Measurements from ENCODE around the gene PHF1.

The PHF1 gene

GRCh38 chr6:33421344-33421643, 10.5 kb downstream of the PHF1 start:
- no peak overlapping the region for H3K4me2 ChIP-seq (ENCODE audit: low read length)
- TF ChIP-seq EZH2phosphoT487 (IDR thresholded peaks at IDR 0.05; ENCODE audit: borderline replicate concordance, low read length) (no peak), CTCF (IDR thresholded peaks at IDR 0.05; ENCODE audit: low read depth, low read length, poor library complexity, severe bottlenecking) (no peak)

GRCh38 chr6:33423777-33424176, 13.0 kb downstream of the PHF1 start:
- Histone ChIP-seq H3K4me3 (ENCODE audit: low read length) (no peak overlapping the region), H3K27ac (ENCODE audit: low read depth, low read length) (no peak overlapping the region), H4K20me1 (ENCODE audit: control insufficient read depth, insufficient read depth, low read depth, low read length) (no peaks in the 10 kb centered on the region), H3K4me1 (ENCODE audit: control insufficient read depth, low read length) (peaks cover 36% of the 10 kb centered on the region), H3K79me2 (ENCODE audit: control insufficient read depth, low read length) (peaks cover 24% of the 10 kb centered on the region), H3K36me3 (ENCODE audit: control insufficient read depth, low read length) (no peaks in the 10 kb centered on the region), H3K27me3 (ENCODE audit: control insufficient read depth, low read length) (peaks cover 5% of the 10 kb centered on the region; the same call in 1 of the 2 replicates), H3K9me3 (ENCODE audit: control insufficient read depth, insufficient read depth, low read length) (no peaks in the 10 kb centered on the region), H3K4me2 (ENCODE audit: low read length) (no peak overlapping the region), H3K9me2 (replicated peaks; ENCODE audit: control insufficient read depth, low read length) (no peaks in the 10 kb centered on the region), H3F3A (ENCODE audit: control insufficient read depth, insufficient read depth) (peaks cover 17% of the 10 kb centered on the region)
- TF ChIP-seq EZH2phosphoT487 (IDR thresholded peaks at IDR 0.05; ENCODE audit: borderline replicate concordance, low read length) (no peak), CTCF (IDR thresholded peaks at IDR 0.05; ENCODE audit: low read depth, low read length, poor library complexity, severe bottlenecking) (no peak)

More at GRCh38 chr6:33421344-33421643, 10.5 kb downstream of the PHF1 start:
- no peaks in the 10 kb centered on the region for H3K9me2 ChIP-seq (replicated peaks; ENCODE audit: control insufficient read depth, low read length)
- H4K20me1 ChIP-seq (ENCODE audit: control insufficient read depth, insufficient read depth, low read depth, low read length), result no peaks in the 10 kb centered on the region; the same call in 1 of the 2 replicates
- H3K36me3 ChIP-seq (ENCODE audit: control insufficient read depth, low read length), result peaks cover 6% of the 10 kb centered on the region
- no peak overlapping the region for H3K27ac ChIP-seq (ENCODE audit: low read depth, low read length)
- peaks cover 8% of the 10 kb centered on the region for H3F3A ChIP-seq (ENCODE audit: control insufficient read depth, insufficient read depth)
- H3K4me1 ChIP-seq (ENCODE audit: control insufficient read depth, low read length), result peaks cover 35% of the 10 kb centered on the region
- no peaks in the 10 kb centered on the region for H3K9me3 ChIP-seq (ENCODE audit: control insufficient read depth, insufficient read depth, low read length)
- H3K27me3 ChIP-seq (ENCODE audit: control insufficient read depth, low read length), result peaks cover 5% of the 10 kb centered on the region; the same call in 1 of the 2 replicates
- H3K4me3 ChIP-seq (ENCODE audit: low read length), result no peak overlapping the region
- H3K79me2 ChIP-seq (ENCODE audit: control insufficient read depth, low read length), result peaks cover 25% of the 10 kb centered on the region

GRCh38 chr6:33424855-33425667, 14.2 kb downstream of the PHF1 start:
- Histone ChIP-seq H3K9me2 (replicated peaks; ENCODE audit: control insufficient read depth, low read length) (no peaks in the 10 kb centered on the region), H3K4me1 (ENCODE audit: control insufficient read depth, low read length) (peaks cover 38% of the 10 kb centered on the region), H4K20me1 (ENCODE audit: control insufficient read depth, insufficient read depth, low read depth, low read length) (no peaks in the 10 kb centered on the region), H3K36me3 (ENCODE audit: control insufficient read depth, low read length) (no peaks in the 10 kb centered on the region), H3K4me2 (ENCODE audit: low read length) (peak overlapping the region; percentile 93), H3K79me2 (ENCODE audit: control insufficient read depth, low read length) (peaks cover 37% of the 10 kb centered on the region), H3K9me3 (ENCODE audit: control insufficient read depth, insufficient read depth, low read length) (no peaks in the 10 kb centered on the region), H3K27ac (ENCODE audit: low read depth, low read length) (peak overlapping the region; percentile 91), H3F3A (ENCODE audit: control insufficient read depth, insufficient read depth) (peaks cover 30% of the 10 kb centered on the region), H3K27me3 (ENCODE audit: control insufficient read depth, low read length) (peaks cover 5% of the 10 kb centered on the region; the same call in 1 of the 2 replicates), H3K4me3 (ENCODE audit: low read length) (peak overlapping the region; percentile 81)
- TF ChIP-seq EZH2phosphoT487 (IDR thresholded peaks at IDR 0.05; ENCODE audit: borderline replicate concordance, low read length) (no peak), CTCF (IDR thresholded peaks at IDR 0.05; ENCODE audit: low read depth, low read length, poor library complexity, severe bottlenecking) (no peak)
